ENCODE measurements around the gene GALNT2.

Gene GALNT2

GRCh38 chr1:230286166-230286889 is 219.3 kb downstream of the GALNT2 start:
- DNase-seq = no peak

GRCh38 chr1:230286890-230287269 is 219.8 kb downstream of the GALNT2 start:
- DNase-seq = no peak

DNA sequence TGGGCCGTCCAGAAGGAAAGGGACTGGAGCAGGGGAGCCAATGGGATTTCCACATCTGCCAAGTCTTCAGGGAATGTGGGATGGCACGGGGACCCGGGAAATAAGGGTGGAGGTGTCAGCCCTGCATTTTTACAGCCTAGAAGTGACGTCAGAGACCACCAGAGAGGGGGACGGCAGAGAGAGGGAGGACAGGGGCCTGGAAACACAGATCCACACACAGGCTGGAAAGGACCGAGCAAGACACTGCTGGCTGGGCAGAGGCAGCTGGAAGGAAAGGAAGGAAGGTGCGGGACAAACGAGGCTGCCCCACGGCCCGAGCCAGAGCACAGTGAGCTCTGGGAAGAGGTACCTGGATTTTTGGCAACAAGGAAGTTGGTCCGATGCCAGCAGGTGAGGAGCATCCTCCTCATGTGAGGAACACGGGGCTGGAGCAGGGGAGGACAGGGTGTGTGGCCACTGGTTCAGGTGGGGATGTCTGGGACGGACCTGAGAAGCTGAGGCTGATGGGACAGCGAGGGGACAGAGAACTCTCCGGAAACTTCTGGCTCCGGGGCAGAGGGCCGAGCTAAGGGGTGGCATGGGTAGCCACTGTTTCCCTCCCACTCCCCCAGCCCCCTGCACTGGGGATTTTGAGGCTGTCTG is 220.8 kb downstream of the GALNT2 start:
- no peak for DNase-seq

- no peak for DNase-seq
These were observed 221.8 kb downstream of the GALNT2 start for GRCh38 chr1:230288641-230289349.

DNA sequence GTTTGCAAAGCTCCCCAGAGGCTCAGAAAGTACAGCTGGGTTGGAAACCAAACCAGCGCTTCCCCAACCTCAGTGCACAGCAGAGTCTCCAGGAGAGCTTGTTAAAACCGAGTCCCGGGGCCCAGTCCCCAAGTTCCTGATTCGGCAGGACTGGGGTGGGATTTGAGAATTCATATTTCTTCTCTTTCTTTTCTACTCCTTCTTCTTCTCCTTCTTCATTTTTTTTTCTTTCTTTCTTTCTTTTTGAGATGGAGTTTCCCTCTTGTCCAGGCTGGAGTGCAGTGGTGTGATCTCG is 222.3 kb downstream of the GALNT2 start:
- no peak for DNase-seq

GRCh38 chr1:230291731-230292620 is 224.9 kb downstream of the GALNT2 start:
- no peak for DNase-seq

DNA sequence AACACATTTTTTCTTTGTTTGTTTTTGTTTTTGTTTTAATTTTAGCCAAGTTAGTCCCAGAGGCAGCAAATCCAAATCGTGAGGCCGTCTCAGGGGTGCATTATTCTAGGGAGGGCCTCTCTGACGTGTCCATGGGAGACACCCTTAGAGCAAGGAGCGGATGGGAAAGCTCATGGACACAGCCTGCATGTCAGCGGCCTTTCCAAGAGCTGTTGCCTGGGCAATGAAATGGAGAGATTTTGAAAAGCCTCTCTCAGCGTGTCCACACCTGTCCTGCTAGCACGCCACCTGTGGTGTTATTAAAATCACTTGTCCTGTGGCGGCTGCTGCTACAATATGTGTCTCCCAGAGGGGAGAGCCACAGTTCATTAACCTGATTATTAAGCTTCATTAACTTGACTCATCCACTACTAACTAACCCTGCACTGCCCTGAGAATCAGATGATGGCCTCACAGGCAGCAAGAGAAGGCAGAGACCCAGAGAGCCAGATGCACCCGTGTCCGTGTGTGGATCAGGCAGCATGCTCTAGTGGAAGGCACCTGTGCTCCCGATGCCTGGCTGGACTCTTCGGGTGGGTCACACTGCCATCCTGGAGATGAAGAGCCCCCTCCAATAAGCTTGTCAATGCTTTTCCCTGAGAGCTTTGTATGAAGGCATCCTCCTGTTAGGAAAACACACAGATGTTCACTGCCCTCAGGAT is 225.8 kb downstream of the GALNT2 start:
- no peak for DNase-seq

- no peak for DNase-seq
These were observed 226.3 kb downstream of the GALNT2 start for GRCh38 chr1:230293390-230293700.

GRCh38 chr1:230295367-230295766 is 228.3 kb downstream of the GALNT2 start:
- DNase-seq = no peak

GRCh38 chr1:230299191-230300006 is 232.4 kb downstream of the GALNT2 start:
- no peak for DNase-seq

- DNase-seq = no peak
These were observed 233.6 kb downstream of the GALNT2 start for GRCh38 chr1:230300322-230301301.

DNA sequence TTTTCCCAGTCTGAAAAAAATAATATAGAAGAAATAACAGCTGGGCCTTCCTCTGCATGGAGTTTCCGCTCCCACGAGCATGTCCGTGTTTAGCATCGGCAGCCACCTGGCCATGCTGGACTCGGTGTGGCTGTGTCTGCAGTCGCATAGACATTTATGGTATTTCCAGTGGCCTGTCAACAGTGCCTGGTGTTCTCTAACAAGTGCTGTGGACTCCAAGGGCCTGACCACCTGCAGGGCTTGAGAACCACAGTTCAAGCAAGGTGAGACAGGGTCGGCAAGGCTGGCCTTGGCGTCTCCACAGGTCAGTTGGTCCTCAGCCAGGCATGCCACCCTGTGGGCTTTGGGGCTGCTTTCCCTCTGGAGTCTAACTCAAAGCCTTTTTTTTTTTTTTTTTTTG is 234.3 kb downstream of the GALNT2 start:
- DNase-seq = no peak

GRCh38 chr1:230301822-230302221 is 234.8 kb downstream of the GALNT2 start:
- DNase-seq = no peak

DNA sequence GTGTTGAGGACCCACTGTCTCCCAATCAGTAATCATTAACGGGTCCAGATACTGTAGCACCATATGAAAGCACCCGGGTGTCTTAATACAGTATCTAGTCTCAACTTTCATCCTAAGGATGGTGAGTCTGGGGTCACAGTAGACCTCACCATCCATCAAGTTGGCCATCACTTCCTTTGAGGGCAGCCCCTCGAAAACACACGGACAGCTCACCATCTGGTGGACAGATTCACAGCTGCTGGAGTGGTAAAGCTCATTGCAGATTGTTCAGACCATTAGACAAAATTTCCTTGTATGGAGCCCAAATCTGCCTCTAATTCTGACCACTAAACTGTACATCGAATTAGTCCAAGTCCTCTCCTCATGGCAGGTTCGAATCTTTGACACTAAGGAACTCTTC is 236.0 kb downstream of the GALNT2 start:
- no peak for DNase-seq

DNA sequence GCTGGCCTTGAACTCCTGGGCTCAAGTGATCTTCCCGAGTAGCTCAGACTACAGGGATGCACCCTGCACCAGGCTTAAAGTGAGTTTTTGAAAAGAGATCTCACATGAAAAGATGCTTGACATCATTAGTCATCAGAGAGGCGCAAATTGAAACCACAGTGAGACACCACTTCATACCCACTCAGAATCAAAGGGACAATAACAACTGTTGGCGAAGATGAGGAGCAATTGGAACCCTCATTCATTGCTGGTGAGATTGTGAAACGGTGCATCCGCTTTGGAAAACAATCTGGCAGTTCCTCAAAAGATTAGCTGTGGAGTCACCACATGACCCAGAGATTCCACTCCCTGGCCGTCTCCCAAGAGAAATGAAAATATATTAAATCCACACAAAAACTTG is 236.8 kb downstream of the GALNT2 start:
- no peak for DNase-seq

DNA sequence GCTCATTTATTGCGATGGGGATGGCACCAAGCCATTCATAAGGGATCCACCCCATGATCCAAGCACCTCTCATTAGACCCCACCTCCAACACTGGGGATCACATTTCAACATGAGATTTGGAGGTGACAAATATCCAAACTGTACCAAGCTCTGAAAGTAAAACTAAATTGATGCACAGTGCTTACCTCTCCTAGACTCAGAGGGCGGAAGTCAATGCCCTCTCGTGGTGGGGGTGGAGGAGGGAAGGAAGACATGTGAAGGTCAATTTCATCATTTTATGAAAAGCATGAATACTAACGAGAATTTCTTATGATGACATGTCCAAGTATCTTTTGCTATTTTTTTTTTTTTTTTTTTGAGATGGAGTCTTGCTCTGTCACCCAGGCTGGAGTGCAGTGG is 239.1 kb downstream of the GALNT2 start:
- no peak for DNase-seq

DNA sequence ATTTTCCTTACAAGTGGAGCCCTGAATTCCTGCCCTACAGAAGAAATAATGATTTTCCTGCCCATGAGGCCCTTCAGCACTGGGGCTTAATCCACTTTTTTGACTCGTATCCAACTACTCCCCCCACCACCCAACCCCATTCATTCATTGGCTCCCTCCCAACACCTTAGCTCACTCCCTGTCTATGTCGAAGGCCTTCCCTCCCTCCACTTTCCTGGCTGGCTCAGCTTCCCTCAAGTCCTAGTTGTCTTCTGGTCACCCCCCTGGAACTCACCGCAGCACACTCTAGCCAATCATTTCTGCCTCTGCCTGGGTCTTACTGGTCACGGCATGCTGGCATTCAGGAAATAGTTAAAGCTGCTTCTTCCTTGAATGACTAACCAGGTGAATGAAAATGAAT is 240.2 kb downstream of the GALNT2 start:
- DNase-seq = no peak

DNA sequence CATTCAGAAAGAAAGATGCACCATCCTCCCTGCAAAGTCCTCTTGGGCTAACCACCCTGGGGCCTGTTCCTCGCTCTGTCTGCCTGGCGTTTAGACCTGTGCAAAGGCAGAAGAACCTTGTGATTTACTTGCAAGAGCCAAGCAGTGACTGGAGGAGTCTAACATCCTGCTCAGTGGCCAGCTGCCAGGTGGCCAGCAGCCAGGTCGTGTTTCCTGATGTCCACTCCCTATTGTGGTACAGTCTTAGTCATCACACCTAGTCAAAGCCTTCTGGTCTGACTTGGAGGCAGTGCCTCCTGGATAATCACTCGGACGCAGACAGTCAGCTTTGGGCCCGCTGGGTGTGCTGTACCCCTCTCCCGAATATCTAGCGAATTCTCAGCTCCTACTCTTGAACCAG is 241.0 kb downstream of the GALNT2 start:
- DNase-seq = no peak

DNA sequence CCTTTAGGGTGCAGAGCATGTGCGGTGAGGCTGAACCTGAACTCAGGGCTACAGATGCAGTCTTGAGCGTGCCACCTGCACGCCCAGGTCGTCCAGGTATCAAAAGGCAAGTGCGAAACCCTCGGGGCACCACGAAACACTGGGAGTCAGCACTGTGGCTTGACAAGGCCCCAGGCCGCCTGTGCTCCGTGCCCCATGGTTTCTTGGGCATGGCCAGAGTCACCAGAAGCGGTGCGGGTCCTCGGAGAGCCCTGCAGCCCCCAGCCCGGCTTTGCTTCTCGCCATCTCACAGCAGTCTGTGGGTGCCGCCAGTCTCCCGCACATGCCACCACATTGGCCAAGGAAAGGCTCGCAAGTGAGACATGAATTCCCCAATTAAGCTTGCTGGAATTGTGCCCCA is 241.8 kb downstream of the GALNT2 start:
- no peak for DNase-seq

GRCh38 chr1:230309646-230310177 is 242.7 kb downstream of the GALNT2 start:
- no peak for DNase-seq
